Skeletal muscle tissue (tissue), 4 donors: ENCODE data around the gene SINHCAF. TPM values are rescaled to one million over a fixed set of nuclear protein-coding genes. Genes with fewer than 3 reads are reported as not detected.

Experiments
- H3K27ac ChIP-seq: one replicate; pipeline ENCODE4 v1.7.0; 2013; ENCODE audit warnings: mild to moderate bottlenecking, low read depth, low read length, inconsistent platforms
- H3K27me3 ChIP-seq, 3 donors: one replicate each; pipeline ENCODE4 v1.7.0; 2013; ENCODE audit warnings: low read length in 3 of 3; ENCODE audit not compliant: control insufficient read depth in 3 of 3, insufficient read depth in 3 of 3
- H3K36me3 ChIP-seq, 3 donors: one replicate each; pipeline ENCODE4 v1.7.0; 2013; ENCODE audit warnings: low read length in 3 of 3; ENCODE audit not compliant: control insufficient read depth in 3 of 3, insufficient read depth in 3 of 3
- H3K4me1 ChIP-seq, 3 donors: one replicate each; pipeline ENCODE4 v1.7.0; 2013; ENCODE audit warnings: low read length in 3 of 3, mild to moderate bottlenecking in 3 of 3; ENCODE audit not compliant: control insufficient read depth in 3 of 3, insufficient read depth in 3 of 3
- H3K4me3 ChIP-seq, 3 donors: one replicate each; pipeline ENCODE4 v1.7.0; 2013; ENCODE audit warnings: low read length in 3 of 3
- H3K9ac ChIP-seq, 3 donors: one replicate each; pipeline ENCODE4 v1.7.0; 2013; ENCODE audit warnings: low read length in 3 of 3, mild to moderate bottlenecking in 3 of 3, moderate library complexity in 2 of 3, low read depth in 1 of 3
- H3K9me3 ChIP-seq, 3 donors: one replicate each; pipeline ENCODE4 v1.7.0; 2013; ENCODE audit warnings: low read length in 3 of 3; ENCODE audit not compliant: control insufficient read depth in 3 of 3
- total RNA-seq: library from RNA; depleted of rRNA; stranded (reverse); fragments of >200 nt; gene quantifications from one replicate; pipeline ENCODE4 v1.2.3, GENCODE V29; 2014
- donor health status: Osteomylitis.

The SINHCAF gene
- total RNA-seq, 1 donor from 2014 or later, result 17.7 TPM

DNA sequence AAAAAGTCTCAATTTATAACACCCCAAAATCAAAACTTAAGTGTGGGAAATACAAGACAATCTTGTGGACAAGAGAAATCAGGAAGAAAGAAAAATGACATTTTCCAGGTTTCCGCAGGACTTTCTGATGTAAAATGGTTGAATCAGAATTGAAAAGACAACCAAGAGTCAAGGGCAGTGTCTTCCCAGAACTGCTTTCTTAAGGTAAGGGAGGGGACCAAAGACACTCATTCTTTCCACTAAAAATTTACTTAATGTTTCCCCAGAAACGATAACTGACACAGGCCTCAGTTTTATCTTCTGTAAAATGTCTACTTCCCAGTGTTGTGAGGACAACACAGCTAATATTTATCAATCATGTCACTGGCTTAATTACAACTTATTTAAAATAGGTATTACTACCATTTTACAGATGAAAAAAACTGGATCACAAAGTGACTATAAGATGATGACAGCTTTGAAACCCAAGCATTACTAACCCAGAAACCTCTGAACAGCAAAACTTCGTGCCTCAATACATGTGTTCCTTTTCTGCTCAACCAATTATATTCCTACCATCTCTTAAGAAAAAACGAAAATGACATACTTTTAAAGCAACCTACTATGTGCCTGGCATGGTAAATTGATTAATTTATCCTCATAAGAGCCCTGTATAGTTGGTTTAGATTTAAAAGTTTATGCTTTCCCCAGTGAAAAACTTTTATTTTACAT lies 4.6 kb downstream of the SINHCAF start:
- H3K4me1 ChIP-seq, result peaks cover 14 to 21% (median 17%) of the 10 kb centered on the region in 3 donors
- no peaks in the 10 kb centered on the region for H3K9me3 ChIP-seq
- no peaks in the 10 kb centered on the region for H3K36me3 ChIP-seq
- H3K27ac ChIP-seq, result no peak overlapping the region
- H3K27me3 ChIP-seq, result peaks cover 0 to 38% (median 16%) of the 10 kb centered on the region in 3 donors
- no peak overlapping the region for H3K9ac ChIP-seq
- no peak overlapping the region for H3K4me3 ChIP-seq

- Histone ChIP-seq H3K4me3 (no peak overlapping the region), H3K36me3 (no peaks in the 10 kb centered on the region), H3K9ac (no peak overlapping the region), H3K27me3 (peaks cover 0 to 37% (median 13%) of the 10 kb centered on the region in 3 donors), H3K9me3 (no peaks in the 10 kb centered on the region), H3K27ac (no peak overlapping the region), H3K4me1 (peaks cover 3 to 5% (median 3%) of the 10 kb centered on the region in 3 donors)
Observed at GRCh38 chr12:31318657-31319269, 7.2 kb downstream of the SINHCAF start.

DNA sequence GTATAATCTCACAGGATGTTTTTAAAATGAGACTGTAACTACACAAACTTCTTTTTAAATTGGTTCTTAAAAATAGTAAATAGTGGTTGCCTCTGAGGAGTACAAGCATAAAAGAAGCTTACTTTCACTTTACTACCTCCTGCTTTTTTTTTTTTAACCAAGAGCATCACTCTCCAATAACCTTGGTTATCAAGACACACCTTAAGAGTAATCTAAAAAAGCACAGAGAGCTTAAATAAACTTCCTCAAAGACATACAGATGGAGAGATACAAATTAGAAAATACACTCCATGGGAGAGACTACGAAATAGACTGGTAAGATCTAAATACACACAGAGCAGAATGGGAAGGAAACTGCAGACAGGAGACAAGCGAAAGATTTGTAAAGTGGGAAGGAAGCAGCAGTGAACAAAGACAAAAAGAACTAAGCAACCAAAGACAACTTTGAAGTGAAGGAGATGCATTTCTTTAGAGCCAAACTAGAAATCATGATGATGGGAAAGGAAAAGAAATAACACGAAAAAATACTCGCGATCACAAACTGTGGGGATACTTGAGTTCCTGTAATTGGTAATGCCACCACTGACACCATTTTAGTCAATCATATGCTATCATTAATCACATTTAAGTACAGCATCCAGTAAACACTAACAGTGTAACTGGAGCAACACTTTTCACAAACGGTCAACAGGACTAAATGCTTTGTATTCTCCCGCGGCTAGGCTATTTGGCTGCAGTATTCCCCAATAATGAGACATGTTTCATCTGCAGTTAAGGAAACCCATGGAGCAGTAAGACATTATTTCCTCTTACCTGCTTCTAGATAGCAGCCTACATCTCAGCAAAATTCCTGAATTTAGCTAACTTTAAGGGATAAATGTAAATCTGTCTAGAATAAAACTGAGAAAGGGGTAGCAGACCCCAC lies 8.2 kb downstream of the SINHCAF start:
- H3K27ac ChIP-seq, result no peak overlapping the region
- no peaks in the 10 kb centered on the region for H3K36me3 ChIP-seq
- H3K27me3 ChIP-seq, result peaks cover 0 to 32% (median 7%) of the 10 kb centered on the region in 3 donors
- peak overlapping the region; percentile 4 to 51 (median 28) for H3K9ac ChIP-seq
- H3K4me3 ChIP-seq, result peak overlapping the region; percentile 9 to 65 (median 44)
- peaks cover 0 to 5% (median 0%) of the 10 kb centered on the region in 3 donors for H3K4me1 ChIP-seq
- no peaks in the 10 kb centered on the region for H3K9me3 ChIP-seq

- Histone ChIP-seq H3K36me3 (no peaks in the 10 kb centered on the region), H3K27ac (no peak overlapping the region), H3K9ac (peak overlapping the region in 1 of 3 donors; percentile 28), H3K4me1 (peaks cover 0 to 5% (median 0%) of the 10 kb centered on the region in 3 donors), H3K27me3 (peaks cover 0 to 26% (median 4%) of the 10 kb centered on the region in 3 donors), H3K9me3 (no peaks in the 10 kb centered on the region), H3K4me3 (peak overlapping the region in 1 of 3 donors; percentile 65)
Observed at GRCh38 chr12:31316891-31317290, 9.1 kb downstream of the SINHCAF start.

DNA sequence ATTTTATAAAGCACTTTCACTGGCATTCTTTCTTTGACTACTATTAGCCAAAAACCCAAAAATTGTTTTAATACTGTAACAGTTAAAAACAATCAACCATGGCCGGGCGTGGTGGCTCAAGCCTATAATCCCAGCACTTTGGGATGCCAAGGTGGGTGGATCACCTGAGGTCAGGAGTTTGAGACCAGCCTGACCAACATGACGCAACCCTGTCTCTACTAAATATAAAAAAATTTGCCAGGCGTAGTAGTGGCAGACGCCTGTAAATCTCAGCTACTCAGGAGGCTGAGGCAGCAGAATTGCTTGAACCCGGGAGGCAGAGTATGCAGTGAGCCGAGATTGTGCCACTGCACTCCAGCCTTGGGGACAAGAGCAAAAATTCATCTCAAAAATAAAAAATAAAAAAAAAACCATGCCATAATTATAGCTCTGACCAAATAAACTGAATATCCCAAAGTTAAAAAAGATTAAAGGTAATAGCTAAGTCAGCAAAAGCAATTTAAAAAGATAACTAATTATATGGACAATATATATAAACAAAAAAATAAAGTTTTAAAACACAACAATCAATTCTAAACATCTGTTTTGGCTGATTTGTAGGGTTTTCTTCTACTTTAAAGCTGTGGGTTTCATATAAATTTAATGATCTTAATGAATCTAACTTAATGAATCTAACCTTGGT lies 10.0 kb downstream of the SINHCAF start:
- no peak overlapping the region for H3K27ac ChIP-seq

DNA sequence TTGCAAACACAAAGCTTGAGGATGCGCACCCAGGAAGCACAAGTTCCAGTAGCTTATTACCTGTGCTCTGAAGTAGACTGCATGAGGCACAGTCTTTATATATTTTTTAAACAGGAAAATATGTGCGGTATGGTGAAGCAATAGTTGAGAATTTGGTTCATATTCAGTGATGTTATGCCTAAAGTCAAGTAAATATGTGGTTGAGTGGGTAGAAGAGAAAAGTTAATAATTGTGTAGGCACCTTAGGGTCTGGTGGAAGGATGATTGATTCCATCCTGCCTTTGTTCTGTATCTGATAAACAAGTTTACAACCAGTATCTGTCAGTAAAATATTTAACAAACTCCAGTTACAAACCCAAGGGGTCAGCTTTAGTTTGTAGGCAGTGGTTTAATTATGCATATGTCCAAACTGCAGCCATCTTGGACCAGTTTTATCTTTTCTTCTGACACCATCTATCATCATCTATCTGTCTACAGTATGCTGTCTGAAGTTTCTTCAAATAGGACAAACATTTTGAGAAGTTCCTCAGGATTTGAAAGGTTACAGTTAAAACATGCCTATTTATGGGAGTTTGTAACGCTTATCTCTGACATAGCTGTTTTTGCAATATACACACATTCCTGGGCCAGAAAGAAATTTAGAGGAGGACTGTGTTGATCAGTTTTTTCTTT lies 10.8 kb downstream of the SINHCAF start:
- Histone ChIP-seq H3K27me3 (peaks cover 0 to 15% (median 0%) of the 10 kb centered on the region in 3 donors), H3K27ac (no peak overlapping the region), H3K9me3 (no peaks in the 10 kb centered on the region), H3K36me3 (no peaks in the 10 kb centered on the region), H3K9ac (no peak overlapping the region), H3K4me3 (no peak overlapping the region), H3K4me1 (peaks cover 0 to 5% (median 0%) of the 10 kb centered on the region in 3 donors)

More for the DNA sequence above, 10.0 kb downstream of the SINHCAF start:
- Histone ChIP-seq H3K9ac (no peak overlapping the region), H3K4me1 (peaks cover 0 to 5% (median 0%) of the 10 kb centered on the region in 3 donors), H3K27me3 (peaks cover 0 to 17% (median 0%) of the 10 kb centered on the region in 3 donors), H3K4me3 (no peak overlapping the region), H3K9me3 (no peaks in the 10 kb centered on the region), H3K36me3 (no peaks in the 10 kb centered on the region)

DNA sequence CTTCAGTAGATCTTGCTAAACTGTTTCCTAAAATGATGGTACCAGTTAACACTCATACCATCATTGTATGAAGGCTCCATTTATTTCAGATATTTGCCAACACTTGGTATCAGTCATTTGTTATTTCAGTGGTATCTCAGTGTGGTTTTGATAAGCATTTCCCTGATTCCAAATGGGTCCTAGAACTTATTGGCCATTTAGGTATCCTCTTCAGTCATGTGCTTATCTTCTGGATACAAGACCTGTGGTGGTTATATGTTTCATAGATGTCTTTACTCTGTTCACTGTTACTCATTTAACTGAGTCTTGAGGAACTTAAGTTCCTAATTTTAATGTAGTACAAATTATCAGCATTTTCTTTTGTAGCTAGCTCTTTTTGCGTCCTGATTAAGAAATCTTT lies 13.5 kb downstream of the SINHCAF start:
- no peaks in the 10 kb centered on the region for H3K4me1 ChIP-seq
- H3K27me3 ChIP-seq, result no peaks in the 10 kb centered on the region
- no peak overlapping the region for H3K4me3 ChIP-seq

DNA sequence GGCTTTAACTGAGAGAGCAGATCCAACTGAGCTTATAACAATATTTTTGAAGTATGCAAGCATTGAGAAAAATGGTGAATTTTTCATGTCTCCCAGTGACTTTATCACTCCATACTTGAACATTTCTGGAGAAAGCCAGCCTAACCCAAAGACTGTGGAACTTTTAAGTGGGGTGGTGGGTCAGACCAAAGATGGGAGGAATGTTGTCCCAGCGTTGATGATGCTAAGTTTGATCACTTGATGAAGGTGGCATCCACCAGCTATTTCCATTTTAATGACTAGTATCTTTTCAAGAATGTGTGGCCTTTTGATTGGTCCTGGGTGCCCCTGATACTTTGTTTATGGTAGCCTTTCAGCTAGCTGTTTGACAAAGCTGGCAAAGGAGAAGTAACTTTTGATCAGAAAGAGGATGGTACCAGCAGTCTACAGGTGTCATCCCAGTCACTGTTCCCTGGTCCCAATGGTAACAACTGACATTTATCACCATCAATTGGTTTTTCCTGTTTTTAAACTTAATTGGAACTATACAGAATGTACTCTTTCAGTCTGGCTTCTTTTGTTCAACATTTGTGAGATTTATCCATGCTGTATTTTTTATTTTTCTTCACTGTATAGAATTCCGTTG lies 14.2 kb downstream of the SINHCAF start:
- no peak overlapping the region for H3K27ac ChIP-seq
- H3K9me3 ChIP-seq, result no peaks in the 10 kb centered on the region

More for the DNA sequence above, 13.5 kb downstream of the SINHCAF start:
- no peak overlapping the region for H3K27ac ChIP-seq
- H3K36me3 ChIP-seq, result no peaks in the 10 kb centered on the region
- H3K9me3 ChIP-seq, result no peaks in the 10 kb centered on the region
- H3K9ac ChIP-seq, result no peak overlapping the region

GRCh38 chr12:31310488-31310887 lies 15.5 kb downstream of the SINHCAF start:
- Histone ChIP-seq H3K27me3 (no peaks in the 10 kb centered on the region), H3K4me1 (no peaks in the 10 kb centered on the region), H3K9me3 (no peaks in the 10 kb centered on the region)

More for the DNA sequence above, 14.2 kb downstream of the SINHCAF start:
- H3K4me1 ChIP-seq, result no peaks in the 10 kb centered on the region
- H3K9ac ChIP-seq, result no peak overlapping the region
- no peak overlapping the region for H3K4me3 ChIP-seq
- no peaks in the 10 kb centered on the region for H3K27me3 ChIP-seq
- no peaks in the 10 kb centered on the region for H3K36me3 ChIP-seq

More at GRCh38 chr12:31310488-31310887, 15.5 kb downstream of the SINHCAF start:
- Histone ChIP-seq H3K4me3 (no peak overlapping the region), H3K9ac (no peak overlapping the region), H3K36me3 (no peaks in the 10 kb centered on the region), H3K27ac (no peak overlapping the region)
